ENCODE results near the gene PRKAG2. TPM values are rescaled to one million over a fixed set of nuclear protein-coding genes. Genes with fewer than 3 reads are reported as not detected.

Gene PRKAG2
- total RNA-seq, 1 donor from 2014 or later, result 35.6 TPM

DNA sequence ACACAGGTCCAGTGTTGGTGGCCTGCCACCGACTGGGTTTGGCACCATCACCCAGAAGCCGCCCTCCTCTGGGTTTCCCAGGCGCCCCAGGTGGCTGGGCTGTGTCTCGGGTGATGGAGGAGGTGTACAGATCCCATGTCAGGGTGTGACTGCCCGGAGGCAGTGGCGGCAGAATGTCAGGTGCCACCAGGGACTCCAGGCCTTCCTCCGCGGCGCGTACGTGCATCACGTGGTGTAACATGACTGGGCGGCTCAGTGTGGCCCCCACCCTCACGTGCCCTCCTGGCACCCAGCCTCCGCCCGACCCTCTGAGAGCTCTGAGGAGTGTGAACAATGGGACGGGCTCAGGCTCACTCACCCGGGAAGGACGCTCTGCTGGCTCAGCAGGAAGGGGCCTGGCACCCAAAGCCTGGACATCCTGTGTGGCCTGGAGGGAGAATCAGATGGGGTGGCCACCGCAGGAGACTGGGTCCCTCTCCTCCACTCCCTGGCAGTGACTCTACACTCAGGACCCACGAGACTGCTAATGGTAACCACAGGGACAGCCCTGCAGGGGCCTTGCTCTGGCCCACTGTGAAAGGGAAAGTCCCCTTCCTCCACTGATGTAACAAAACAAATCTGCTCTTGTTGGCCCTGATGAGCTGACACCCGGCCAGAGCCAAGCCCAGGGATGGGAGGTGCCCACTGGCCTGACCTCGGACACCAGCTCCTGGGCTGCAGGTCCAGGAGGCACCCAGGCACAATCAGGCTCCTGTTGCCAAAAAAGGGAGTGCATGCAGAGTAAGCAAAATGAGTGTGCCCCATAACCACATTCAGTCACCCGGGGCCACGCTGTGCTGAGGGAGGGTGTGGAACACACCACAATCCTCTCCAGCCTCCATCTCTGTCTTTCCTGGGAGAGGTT, 164.8 kb downstream of the PRKAG2 start:
- DNase-seq (peak; percentile 83), ATAC-seq (peak; percentile 69)
- Histone ChIP-seq H3K4me3 (no peak overlapping the region), H3K27ac (peak overlapping the region; percentile 42), H3K36me3 (no peaks in the 10 kb centered on the region), H3K4me1 (peaks cover 6% of the 10 kb centered on the region), H3K27me3 (no peaks in the 10 kb centered on the region), H3K9me3 (no peaks in the 10 kb centered on the region)
- TF ChIP-seq, protein P1, sequence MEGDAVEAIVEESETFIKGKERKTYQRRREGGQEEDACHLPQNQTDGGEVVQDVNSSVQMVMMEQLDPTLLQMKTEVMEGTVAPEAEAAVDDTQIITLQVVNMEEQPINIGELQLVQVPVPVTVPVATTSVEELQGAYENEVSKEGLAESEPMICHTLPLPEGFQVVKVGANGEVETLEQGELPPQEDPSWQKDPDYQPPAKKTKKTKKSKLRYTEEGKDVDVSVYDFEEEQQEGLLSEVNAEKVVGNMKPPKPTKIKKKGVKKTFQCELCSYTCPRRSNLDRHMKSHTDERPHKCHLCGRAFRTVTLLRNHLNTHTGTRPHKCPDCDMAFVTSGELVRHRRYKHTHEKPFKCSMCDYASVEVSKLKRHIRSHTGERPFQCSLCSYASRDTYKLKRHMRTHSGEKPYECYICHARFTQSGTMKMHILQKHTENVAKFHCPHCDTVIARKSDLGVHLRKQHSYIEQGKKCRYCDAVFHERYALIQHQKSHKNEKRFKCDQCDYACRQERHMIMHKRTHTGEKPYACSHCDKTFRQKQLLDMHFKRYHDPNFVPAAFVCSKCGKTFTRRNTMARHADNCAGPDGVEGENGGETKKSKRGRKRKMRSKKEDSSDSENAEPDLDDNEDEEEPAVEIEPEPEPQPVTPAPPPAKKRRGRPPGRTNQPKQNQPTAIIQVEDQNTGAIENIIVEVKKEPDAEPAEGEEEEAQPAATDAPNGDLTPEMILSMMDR (IDR thresholded peaks at IDR 0.05), result no peak
- intact Hi-C loops (cut with DNase I), result no loop called here

GRCh38 chr7:151711435-151711872, 165.5 kb downstream of the PRKAG2 start:
- H3K27me3 ChIP-seq, result no peaks in the 10 kb centered on the region
- H3K27ac ChIP-seq, result peak overlapping the region; percentile 42
- DNase-seq (no peak), ATAC-seq (no peak)
- H3K4me3 ChIP-seq, result no peak overlapping the region
- TF ChIP-seq, protein P1 (IDR thresholded peaks at IDR 0.05), result no peak
- H3K4me1 ChIP-seq, result peaks cover 8% of the 10 kb centered on the region
- H3K9me3 ChIP-seq, result no peaks in the 10 kb centered on the region
- no peaks in the 10 kb centered on the region for H3K36me3 ChIP-seq
- intact Hi-C loops (cut with DNase I), result no loop called here

GRCh38 chr7:151710646-151711434, 166.1 kb downstream of the PRKAG2 start:
- ATAC-seq, result no peak
- Histone ChIP-seq H3K4me3 (no peak overlapping the region), H3K4me1 (peaks cover 11% of the 10 kb centered on the region), H3K36me3 (no peaks in the 10 kb centered on the region), H3K27ac (no peak overlapping the region), H3K27me3 (no peaks in the 10 kb centered on the region), H3K9me3 (no peaks in the 10 kb centered on the region)
- DNase-seq, result no peak
- intact Hi-C loops (cut with DNase I), result no loop called here
- TF ChIP-seq, protein P1 (IDR thresholded peaks at IDR 0.05), result no peak

GRCh38 chr7:151710121-151710640, 166.7 kb downstream of the PRKAG2 start:
- Histone ChIP-seq H3K4me1 (peaks cover 17% of the 10 kb centered on the region), H3K27me3 (no peaks in the 10 kb centered on the region), H3K27ac (no peak overlapping the region), H3K9me3 (no peaks in the 10 kb centered on the region), H3K4me3 (no peak overlapping the region), H3K36me3 (no peaks in the 10 kb centered on the region)
- DNase-seq (no peak), ATAC-seq (no peak)
- TF ChIP-seq, protein P1 (IDR thresholded peaks at IDR 0.05), result no peak
- intact Hi-C loops (cut with DNase I), result no loop called here

DNA sequence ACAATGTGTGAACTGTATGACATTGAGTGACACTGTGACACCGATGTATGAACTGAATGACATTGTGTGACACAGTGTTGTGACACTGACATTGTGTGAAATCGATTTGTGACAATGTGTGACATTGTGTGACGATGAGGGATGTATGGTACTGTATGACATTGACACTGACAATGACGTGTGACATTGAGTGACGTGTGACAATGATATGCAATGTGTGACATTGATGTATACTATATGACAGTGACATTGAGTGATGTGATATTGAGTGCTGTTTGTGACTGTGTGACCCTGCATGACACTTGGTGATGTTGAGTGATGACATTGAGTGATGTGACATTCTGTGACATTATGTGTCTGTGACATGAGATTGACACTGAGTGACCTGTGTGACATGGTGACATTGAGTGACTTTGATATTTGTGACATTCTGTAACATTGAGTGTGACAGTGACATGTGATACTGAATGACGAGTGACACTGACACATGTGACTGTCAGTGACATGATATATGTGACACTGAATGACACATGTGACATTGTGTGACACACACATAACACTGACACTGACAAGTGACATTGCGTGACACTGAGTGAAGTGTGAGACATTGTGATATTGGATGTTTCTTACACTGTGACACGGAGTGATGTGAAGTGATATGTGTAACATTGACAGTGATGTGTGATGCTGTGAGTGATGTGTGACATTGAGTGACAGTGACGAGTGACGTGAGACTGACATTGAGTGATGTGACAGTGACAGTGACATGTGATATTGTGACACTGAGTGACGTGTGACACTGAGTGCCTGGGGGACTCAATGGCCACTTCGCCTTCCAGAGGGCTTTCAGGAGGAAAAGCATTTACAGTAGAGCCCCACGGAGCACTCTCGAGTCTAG, 167.5 kb downstream of the PRKAG2 start:
- Histone ChIP-seq H3K4me1 (peaks cover 17% of the 10 kb centered on the region), H3K36me3 (no peaks in the 10 kb centered on the region), H3K9me3 (no peaks in the 10 kb centered on the region), H3K27me3 (no peaks in the 10 kb centered on the region), H3K27ac (no peak overlapping the region), H3K4me3 (no peak overlapping the region)
- intact Hi-C loops (cut with DNase I), result no loop called here
- TF ChIP-seq, protein P1 (IDR thresholded peaks at IDR 0.05), result no peak
- ATAC-seq (no peak), DNase-seq (no peak)

All from upper lobe of right lung (tissue), 1 donor.